SU-DHL-6 (cell line): Measurements from ENCODE around the gene PID1.

Experiments
- H2AFZ ChIP-seq: fragments of 200-600 bp; sonication (generic); 2 replicates; pipeline ENCODE4 v1.6.1; 2014; ENCODE audit warnings: low read depth, mild to moderate bottlenecking, moderate library complexity, mixed read lengths, antibody characterized with exemption, low read length; ENCODE audit not compliant: severe bottlenecking
- H3F3A ChIP-seq: fragments of 200-600 bp; shearing (Covaris generic); 2 replicates; pipeline ENCODE4 v1.6.0; 2016; ENCODE audit warnings: antibody characterized with exemption, mild to moderate bottlenecking; ENCODE audit not compliant: insufficient read depth
- H3K27ac ChIP-seq: fragments of 200-600 bp; sonication (generic); 2 replicates; pipeline ENCODE4 v1.5.1; 2016; ENCODE audit warnings: low read depth, mild to moderate bottlenecking, low read length, moderate library complexity, mixed read lengths
- H3K27me3 ChIP-seq: fragments of 200-600 bp; sonication (generic), shearing (Covaris generic); 2 replicates; pipeline ENCODE4 v1.6.0; 2014; ENCODE audit warnings: mild to moderate bottlenecking, low read length
- H3K36me3 ChIP-seq: fragments of 200-600 bp; sonication (generic); 2 replicates; pipeline ENCODE4 v1.6.1; 2014; ENCODE audit warnings: mild to moderate bottlenecking, low read length, mixed read lengths
- H3K4me2 ChIP-seq: fragments of 300-600, 200-600 bp; shearing (Covaris generic), sonication (generic); 2 replicates; pipeline ENCODE4 v1.6.0; 2014; ENCODE audit warnings: low read length, low read depth, mild to moderate bottlenecking; ENCODE audit not compliant: poor library complexity, severe bottlenecking
- H3K4me3 ChIP-seq: fragments of 200-600 bp; sonication (generic); 2 replicates; pipeline ENCODE4 v1.5.1; 2014; ENCODE audit warnings: antibody characterized with exemption, low read length, mild to moderate bottlenecking, mixed read lengths; ENCODE audit not compliant: insufficient read depth, poor library complexity, severe bottlenecking
- H3K79me2 ChIP-seq: fragments of 200-600 bp; sonication (generic); 2 replicates; pipeline ENCODE4 v1.6.1; 2014; ENCODE audit warnings: mild to moderate bottlenecking, low read length, moderate library complexity; ENCODE audit not compliant: insufficient read depth
- H3K9ac ChIP-seq: fragments of 200-600 bp; sonication (generic); 2 replicates; pipeline ENCODE4 v1.7.0; 2014; ENCODE audit warnings: mild to moderate bottlenecking, low read length
- H3K9me2 ChIP-seq: fragments of 200-600 bp; sonication (generic); replicated peaks from 2 replicates; pipeline ENCODE4 v1.6.1; 2014; ENCODE audit warnings: low read length; ENCODE audit not compliant: insufficient read depth
- H3K9me3 ChIP-seq: fragments of 200-600 bp; sonication (generic); 2 replicates; pipeline ENCODE4 v1.6.1; 2014; ENCODE audit warnings: low read length, mixed read lengths; ENCODE audit not compliant: insufficient read depth
- H4K20me1 ChIP-seq: fragments of 200-600 bp; sonication (generic); 2 replicates; pipeline ENCODE4 v1.6.1; 2014; ENCODE audit warnings: low read depth, mild to moderate bottlenecking, antibody characterized with exemption, low read length, moderate library complexity, mixed read lengths
- EZH2phosphoT487 ChIP-seq: fragments of 200-600 bp; sonication (generic), shearing (Covaris generic); conservative IDR thresholded peaks from 2 replicates; pipeline ENCODE4 v1.6.1; 2018; ENCODE audit warnings: mild to moderate bottlenecking, antibody characterized with exemption, low read length, moderate library complexity, mixed read lengths
- TF ChIP-seq, protein P1 (sequence below): fragments of 200-600 bp; sonication (generic); IDR thresholded peaks from one replicate; pipeline ENCODE4 v1.5.1; 2017; ENCODE audit warnings: antibody characterized with exemption, mild to moderate bottlenecking, low read length, moderate library complexity; ENCODE audit not compliant: insufficient read depth, poor library complexity, severe bottlenecking

The PID1 gene

DNA sequence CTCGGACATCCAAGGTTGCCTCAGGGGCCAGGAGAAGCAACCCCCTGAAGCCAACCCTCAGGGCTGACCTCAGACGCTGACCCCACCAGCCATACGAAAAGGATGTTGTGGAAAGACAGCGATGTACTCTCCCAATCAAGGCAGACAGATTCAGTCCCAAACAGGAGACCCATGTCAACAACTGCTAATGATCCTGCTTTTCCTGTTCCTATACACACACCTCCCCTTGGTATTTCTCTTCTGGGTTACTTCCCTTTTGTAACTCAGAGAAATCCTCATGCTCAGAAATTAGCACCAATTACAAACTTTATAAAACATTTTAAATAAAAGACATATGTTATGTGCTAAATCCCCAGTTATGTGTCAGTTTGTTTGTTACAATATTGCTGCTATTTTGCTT is 120.8 kb downstream of the PID1 start:
- TF ChIP-seq, protein P1, sequence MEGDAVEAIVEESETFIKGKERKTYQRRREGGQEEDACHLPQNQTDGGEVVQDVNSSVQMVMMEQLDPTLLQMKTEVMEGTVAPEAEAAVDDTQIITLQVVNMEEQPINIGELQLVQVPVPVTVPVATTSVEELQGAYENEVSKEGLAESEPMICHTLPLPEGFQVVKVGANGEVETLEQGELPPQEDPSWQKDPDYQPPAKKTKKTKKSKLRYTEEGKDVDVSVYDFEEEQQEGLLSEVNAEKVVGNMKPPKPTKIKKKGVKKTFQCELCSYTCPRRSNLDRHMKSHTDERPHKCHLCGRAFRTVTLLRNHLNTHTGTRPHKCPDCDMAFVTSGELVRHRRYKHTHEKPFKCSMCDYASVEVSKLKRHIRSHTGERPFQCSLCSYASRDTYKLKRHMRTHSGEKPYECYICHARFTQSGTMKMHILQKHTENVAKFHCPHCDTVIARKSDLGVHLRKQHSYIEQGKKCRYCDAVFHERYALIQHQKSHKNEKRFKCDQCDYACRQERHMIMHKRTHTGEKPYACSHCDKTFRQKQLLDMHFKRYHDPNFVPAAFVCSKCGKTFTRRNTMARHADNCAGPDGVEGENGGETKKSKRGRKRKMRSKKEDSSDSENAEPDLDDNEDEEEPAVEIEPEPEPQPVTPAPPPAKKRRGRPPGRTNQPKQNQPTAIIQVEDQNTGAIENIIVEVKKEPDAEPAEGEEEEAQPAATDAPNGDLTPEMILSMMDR, result no peak
- TF ChIP-seq EZH2phosphoT487, result no peak
- no peaks in the 10 kb centered on the region for H3F3A ChIP-seq
- H3K4me3 ChIP-seq, result no peak overlapping the region
- H4K20me1 ChIP-seq, result no peaks in the 10 kb centered on the region
- H3K79me2 ChIP-seq, result no peaks in the 10 kb centered on the region
- H2AFZ ChIP-seq, result no peak overlapping the region
- no peaks in the 10 kb centered on the region for H3K9me3 ChIP-seq
- no peak overlapping the region for H3K4me2 ChIP-seq
- no peaks in the 10 kb centered on the region for H3K9me2 ChIP-seq
- H3K36me3 ChIP-seq, result no peaks in the 10 kb centered on the region
- no peak overlapping the region for H3K27ac ChIP-seq
- H3K9ac ChIP-seq, result no peak overlapping the region
- no peaks in the 10 kb centered on the region for H3K27me3 ChIP-seq

DNA sequence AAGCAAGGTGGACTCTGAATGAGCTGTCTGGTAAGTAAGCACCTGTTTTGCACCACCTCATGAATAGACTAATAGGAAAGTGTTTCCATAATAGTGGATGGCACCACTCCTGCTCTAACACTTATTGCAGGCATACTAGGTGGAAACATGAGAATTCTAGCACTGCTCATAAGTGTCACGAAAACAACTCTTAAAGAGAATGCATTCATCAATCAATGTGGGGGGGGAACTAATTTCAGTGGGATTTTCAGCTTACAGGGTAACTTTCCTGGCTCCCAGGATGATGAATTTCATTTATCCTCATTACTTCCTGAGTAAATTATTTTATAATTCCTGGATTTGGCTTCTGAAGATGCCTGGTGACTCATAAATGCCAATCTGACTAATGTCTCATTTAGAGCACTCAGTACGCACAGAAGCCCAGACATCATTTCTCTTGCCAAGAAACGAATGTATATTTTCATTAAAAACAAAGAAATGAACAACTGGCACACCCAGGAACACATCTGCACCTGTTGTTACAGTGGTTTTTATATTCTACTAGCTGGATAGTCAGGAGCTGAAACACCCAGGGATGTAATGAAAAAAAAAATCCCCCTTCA is 129.6 kb downstream of the PID1 start:
- Histone ChIP-seq H3F3A (no peaks in the 10 kb centered on the region), H3K36me3 (no peaks in the 10 kb centered on the region), H3K27me3 (no peaks in the 10 kb centered on the region), H3K79me2 (no peaks in the 10 kb centered on the region), H3K27ac (no peak overlapping the region), H3K9me3 (no peaks in the 10 kb centered on the region), H3K9me2 (no peaks in the 10 kb centered on the region), H3K4me2 (no peak overlapping the region), H2AFZ (no peak overlapping the region), H3K4me3 (no peak overlapping the region), H3K9ac (no peak overlapping the region), H4K20me1 (no peaks in the 10 kb centered on the region)
- TF ChIP-seq, protein P1, result no peak
- no peak for TF ChIP-seq EZH2phosphoT487

DNA sequence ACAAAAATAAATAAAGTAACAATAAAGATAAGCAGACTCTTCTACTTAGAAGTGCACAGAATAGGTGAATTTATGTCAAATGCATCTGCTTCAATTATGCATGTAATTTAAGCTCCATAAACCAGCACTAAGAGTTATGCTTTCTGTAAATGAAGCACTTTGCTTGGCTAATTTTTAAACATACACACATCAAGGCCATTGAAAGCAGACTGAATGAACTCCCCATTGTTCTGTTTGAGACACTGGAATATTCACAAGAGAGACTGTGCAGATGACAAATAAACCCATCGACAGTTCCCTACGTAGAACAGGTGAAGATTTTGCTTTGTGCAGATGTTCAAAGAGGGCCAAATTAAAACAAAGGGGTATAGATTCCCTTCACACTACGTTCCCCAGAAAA is 133.4 kb downstream of the PID1 start:
- Histone ChIP-seq H3K36me3 (no peaks in the 10 kb centered on the region), H3K27ac (no peak overlapping the region), H2AFZ (no peak overlapping the region), H3K4me2 (no peak overlapping the region), H3K9me3 (no peaks in the 10 kb centered on the region), H3K27me3 (no peaks in the 10 kb centered on the region), H3K4me3 (no peak overlapping the region), H3K9ac (no peak overlapping the region), H3K9me2 (no peaks in the 10 kb centered on the region), H4K20me1 (no peaks in the 10 kb centered on the region), H3F3A (no peaks in the 10 kb centered on the region), H3K79me2 (no peaks in the 10 kb centered on the region)
- TF ChIP-seq, protein P1, result no peak
- no peak for TF ChIP-seq EZH2phosphoT487
